Activated CD8-positive, alpha-beta memory T cell treated with anti-CD3 and anti-CD28 coated beads, Interleukin-2, amount 50 U/mL, for 1 hour (primary cell): ENCODE measurements around the gene BTBD9.
"Not testable (repeated sequence)": the region's sequence is repeated elsewhere in the genome, so short reads cannot be mapped to it uniquely, and the experiment has no call there.

Experiments
- DNase-seq: peaks from one replicate; pipeline ENCODE4 v3.0.0-alpha.2; 2020; ENCODE audit errors: extremely low read depth

The BTBD9 gene

DNA sequence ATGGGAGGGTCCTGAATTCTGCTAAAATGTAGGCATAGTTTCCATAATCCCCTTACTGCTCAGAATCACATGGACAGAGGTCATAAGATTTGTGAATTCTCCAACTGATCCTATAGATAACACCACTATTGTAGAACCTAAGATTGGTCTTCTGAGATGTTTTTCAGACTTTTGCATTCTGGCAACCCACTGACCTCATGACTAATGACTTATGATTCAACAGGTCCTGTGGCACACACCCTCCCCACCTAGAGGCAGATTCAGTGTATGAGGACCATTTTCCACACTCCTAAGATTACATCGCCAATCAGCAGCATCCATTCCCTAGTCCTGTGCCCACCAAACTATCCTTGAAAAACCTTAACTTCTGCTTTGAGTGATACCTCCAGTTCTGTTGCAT lies 207.2 kb downstream of the BTBD9 start:
- DNase-seq, result no peak

- DNase-seq, result no peak
These were observed 207.7 kb downstream of the BTBD9 start for GRCh38 chr6:38432079-38432478.

DNA sequence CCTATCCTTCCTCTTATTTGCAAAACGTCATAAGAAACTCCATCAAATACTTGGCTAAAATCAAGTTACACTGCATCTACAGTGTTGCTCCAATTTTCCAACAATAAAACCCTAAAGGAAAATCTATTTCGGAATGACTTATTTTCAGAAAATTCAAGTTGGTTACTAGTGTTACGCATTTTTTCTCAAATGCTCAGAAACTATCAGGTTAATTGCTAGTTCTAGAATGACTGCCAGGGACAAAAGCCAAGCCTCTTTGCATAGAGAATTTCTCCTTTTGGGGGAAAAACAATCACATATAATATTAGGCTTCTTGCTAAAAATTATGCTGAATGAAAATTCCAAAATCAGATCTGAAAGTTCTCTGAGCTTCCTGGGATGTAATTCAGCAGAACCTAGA lies 210.2 kb downstream of the BTBD9 start:
- DNase-seq, result no peak

DNA sequence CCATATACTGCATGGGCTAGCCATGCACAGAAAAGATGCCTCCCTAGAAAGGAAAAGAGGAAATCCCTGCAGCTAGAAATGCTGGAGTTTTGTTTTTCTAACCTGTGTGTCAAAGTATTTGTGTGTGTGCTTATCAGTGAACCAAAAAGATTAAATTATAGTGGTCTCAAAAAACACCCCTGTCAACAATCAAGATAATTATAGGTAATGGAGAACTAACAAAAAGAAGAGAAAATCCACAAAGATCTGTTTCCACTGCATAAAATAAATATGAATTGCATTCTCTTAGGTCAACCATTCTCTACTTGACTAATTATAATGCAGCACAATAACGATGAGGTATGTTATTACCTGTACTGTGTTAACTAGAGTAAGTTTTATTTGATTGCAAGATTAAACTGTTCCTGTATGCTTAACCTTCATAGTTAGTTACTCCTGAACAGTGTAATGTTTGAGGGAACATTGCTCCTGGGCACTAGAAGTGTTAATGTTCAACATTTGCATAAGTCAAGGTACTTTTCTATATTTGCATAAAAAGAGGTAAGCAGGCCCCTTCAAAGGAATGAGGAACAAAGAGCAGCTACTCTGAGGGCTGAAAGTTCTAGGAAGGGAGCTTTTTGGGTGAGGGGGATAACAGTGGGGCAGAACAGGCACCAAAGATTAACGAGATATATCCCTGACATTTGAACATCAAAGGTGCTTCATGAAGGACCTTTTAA lies 212.1 kb downstream of the BTBD9 start:
- no peak for DNase-seq

DNA sequence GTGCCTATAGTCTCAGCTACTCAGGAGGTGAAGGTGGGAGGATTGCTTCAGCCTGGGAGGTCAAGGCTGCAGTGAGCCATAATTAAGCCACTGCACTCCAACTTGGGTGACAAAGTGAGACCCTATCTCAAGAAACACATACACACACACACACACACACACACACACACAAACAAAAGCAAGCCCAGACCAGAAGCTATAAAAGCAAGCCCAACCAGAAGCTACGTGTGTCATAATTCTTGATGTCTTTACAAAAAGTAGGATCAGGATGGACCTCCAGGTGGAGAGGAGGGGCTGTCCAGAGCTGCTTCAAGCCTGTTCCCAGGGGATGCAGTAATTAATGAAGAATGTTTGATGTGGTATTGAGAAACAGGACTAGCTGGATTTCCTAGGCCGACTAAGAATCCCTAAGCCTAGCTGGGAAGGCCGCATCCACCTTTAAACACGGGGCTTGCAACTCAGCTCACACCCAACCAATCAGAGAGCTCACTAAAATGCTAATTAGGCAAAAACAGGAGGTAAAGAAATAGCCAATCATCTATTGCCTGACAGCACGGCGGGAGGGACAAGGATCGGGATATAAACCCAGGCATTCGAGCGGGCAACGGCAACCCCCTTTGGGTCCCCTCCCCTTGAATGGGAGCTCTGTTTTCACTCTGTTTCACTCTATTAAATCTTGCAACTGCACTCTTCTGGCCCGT lies 213.8 kb downstream of the BTBD9 start:
- DNase-seq, result not testable (repeated sequence)

DNA sequence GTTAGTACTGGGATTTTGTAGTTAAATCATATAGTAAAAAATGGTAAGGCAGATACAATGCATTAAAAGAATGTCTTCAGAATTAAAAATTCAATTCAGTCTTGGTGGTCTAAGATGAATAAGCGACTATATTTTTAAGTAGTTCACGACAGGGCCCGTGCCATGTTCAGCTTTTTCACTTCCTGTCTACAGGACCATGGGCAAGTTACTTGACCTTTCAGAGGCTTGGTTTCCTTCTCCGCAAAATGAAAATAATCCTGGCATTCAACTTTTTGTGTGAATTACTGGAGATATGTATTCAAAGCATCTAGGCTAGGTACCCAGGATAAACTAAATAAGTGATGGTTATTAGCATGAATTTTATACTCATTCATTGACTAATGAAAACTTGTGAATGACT lies 216.0 kb downstream of the BTBD9 start:
- no peak for DNase-seq

DNA sequence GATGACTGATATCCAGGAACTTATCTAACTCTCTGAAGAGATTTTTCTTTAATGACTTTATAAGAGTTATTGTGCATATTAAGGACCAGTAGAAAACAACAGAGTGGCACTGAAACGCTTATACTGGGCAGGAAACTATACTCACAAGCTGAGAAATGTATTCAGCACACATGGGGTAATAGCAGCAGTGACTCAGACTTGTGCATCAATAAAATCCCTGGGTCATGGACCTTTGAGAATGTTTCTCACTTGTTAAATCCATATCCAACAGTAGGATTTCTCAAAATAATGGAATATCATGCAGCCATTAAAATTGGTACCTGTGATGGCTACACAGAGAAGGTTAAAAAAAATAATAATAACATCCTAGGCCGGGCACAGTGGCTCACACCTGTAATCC lies 219.5 kb downstream of the BTBD9 start:
- DNase-seq, result no peak

GRCh38 chr6:38417521-38417920 lies 222.2 kb downstream of the BTBD9 start:
- no peak for DNase-seq

DNA sequence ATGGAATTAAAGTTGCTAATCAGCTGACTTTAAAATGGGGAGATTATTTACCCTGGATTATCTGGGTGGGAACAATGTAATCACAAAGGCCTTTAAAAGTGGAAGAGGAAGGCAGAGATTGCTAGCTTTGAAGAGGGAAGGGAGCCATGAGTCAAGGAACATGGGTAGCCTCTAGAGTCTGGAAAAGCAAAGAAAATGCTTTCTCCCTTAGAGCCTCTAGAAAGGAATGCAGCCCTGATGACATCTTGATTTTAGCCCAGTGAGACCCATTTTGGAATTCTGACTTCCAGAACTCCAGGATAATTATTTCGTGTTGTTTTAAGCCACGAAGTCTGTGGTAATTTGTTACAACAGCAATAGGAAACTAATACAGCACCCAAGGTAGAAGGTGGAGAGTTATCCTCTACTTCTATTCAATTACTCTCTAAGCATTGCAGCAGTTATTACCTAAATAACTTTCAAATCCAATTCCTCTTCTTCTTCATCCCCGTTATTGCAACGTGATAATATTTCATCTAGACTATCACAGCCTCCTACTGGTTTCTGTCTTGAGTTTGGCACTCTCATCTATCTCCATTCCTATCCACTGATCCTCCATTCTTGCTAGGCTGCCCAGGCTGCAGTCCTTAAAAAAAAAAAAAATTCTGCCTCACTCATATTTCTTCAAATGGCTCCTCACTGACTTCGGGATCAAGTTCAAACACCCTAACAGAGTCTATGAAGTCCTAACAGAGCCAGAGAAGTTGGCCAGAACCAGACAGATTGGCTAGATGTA lies 224.3 kb downstream of the BTBD9 start:
- no peak for DNase-seq

DNA sequence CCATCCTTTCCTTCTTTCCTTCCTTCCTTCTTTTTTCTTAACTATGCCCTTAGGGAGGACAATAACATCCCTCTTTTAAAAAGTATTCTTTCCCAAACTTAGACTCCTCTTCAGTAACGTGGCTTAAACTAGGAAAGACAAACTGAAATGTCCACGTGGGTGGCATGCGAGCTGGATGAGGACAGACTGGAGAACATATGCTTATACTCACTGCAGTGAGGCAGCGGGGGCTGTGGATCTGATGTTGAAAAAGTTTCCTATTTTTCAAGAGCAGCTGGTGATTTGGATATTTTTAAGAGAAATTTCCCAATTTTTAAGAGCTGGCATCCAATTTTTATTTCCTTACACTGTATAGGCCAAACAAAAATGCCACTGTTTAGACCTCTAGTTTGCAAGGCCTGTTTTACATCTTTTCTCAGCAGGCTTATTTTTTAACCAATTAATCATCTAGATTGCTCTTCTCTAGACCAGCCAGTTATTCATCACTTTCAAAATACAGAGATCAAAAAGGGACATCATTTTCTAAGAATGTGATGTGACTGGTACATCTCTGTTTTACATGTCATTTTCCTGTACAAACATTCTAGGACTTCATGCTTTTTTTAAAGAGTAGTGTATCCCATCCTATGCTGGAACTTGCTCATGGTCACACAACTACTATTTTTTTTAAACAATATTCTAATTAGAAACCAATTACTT lies 226.5 kb downstream of the BTBD9 start:
- DNase-seq, result no peak

- DNase-seq, result no peak
These were observed 232.5 kb downstream of the BTBD9 start for GRCh38 chr6:38407192-38407591.

DNA sequence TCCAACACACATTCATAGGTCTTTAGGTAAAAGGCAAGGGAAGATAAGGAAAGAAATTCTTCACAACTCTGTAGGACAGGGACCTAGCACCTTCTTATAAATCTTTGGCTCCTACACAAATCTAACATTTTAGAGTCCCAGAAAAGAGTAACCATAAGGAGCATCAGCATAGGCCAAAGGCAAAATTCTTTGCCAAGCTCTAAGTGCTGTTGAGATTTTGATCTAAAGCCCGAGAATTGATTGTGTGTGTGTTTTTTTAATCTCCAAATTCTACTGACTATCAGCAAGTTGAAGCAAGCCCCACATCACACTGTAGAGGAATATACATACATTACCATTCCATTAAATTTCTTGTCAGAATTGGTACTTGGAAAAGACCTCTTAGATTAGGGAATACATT lies 233.6 kb downstream of the BTBD9 start:
- DNase-seq, result no peak

DNA sequence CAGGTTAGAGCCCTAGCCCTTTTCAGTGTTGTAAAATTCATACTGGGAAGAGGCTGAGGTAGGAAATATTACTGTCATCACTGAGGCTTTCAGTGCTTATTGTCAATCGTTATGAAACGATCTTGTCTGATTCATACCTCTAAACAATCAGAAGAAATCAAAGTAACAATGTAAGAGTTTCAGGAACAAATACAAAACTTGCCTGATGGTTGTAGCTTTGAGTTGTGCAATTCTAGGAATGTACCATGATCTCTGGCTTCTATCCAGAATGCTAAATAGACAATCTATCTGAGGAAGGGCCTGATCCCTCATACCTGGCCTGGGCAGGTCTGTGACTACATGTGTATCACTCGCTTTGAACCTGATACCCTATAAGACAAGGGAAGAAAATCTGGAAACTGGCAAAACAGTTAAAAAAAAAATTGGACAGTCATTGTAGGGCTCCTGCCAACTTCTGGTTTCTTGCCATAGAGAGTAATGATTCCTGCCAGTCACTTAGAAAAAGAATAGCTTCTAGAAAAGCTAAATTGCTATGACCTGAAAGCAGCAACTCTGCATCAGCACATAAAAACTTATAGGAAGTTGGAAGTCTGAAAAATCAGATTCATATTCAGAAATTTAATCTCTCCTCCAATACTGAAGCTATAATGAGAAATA lies 234.7 kb downstream of the BTBD9 start:
- DNase-seq, result no peak

- DNase-seq, result no peak
These were observed 235.4 kb downstream of the BTBD9 start for GRCh38 chr6:38404355-38404754.

DNA sequence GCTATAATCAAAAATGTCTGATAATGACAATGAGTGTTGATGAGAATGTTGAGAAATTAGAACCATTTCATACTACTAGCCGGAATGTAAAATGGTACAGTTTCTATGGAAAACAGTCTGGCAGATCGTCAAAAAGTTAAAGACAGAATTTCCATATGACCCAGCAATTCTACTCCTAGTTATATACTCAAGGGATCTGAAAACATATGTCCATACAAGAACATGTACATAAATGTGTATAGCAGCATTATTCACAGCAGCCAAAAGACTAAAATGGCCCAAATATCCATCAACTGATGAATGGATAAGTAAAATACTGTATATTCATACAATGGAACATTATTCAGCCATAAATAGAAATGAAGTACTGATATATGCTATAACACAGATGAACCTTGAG lies 236.2 kb downstream of the BTBD9 start:
- DNase-seq, result no peak

DNA sequence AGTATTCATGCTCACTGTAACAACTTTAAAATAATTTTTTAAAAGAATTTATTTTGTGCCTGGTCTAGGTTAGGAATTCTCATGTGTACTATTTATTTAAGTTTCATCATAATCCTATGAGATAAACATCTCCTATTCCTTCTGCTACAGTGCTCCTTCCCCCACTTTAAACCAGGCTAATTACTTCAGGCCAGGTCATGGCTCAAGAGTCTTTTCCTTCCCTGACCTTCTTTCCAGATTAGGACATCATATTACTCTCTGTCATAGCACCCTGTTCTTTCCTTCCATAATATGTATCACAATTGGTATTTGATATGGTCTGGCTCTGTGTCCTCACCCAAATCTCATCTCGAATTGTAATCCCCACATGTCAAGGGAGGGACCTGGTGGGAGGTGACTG lies 239.0 kb downstream of the BTBD9 start:
- no peak for DNase-seq

GRCh38 chr6:38400101-38400500 lies 239.6 kb downstream of the BTBD9 start:
- no peak for DNase-seq

- DNase-seq, result no peak
These were observed 243.5 kb downstream of the BTBD9 start for GRCh38 chr6:38396209-38396608.

DNA sequence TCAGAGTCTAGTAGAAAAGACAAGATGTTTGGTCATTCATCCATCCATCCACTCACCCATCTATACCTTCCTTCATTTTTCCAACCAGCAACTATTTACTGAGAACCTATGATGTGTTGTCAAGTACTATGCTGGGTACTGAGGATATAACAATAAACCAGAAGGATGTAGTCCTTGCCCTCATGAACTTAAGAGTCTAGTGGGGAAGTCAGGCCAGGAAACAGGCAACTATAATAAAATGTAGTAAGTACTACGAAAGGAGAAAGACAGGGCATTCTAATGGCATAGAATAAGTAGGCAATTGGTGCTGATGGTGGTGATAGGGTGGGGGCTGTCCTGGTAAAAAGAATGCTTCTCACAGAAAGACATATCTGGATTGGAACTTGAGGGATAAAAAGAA lies 245.7 kb downstream of the BTBD9 start:
- no peak for DNase-seq

DNA sequence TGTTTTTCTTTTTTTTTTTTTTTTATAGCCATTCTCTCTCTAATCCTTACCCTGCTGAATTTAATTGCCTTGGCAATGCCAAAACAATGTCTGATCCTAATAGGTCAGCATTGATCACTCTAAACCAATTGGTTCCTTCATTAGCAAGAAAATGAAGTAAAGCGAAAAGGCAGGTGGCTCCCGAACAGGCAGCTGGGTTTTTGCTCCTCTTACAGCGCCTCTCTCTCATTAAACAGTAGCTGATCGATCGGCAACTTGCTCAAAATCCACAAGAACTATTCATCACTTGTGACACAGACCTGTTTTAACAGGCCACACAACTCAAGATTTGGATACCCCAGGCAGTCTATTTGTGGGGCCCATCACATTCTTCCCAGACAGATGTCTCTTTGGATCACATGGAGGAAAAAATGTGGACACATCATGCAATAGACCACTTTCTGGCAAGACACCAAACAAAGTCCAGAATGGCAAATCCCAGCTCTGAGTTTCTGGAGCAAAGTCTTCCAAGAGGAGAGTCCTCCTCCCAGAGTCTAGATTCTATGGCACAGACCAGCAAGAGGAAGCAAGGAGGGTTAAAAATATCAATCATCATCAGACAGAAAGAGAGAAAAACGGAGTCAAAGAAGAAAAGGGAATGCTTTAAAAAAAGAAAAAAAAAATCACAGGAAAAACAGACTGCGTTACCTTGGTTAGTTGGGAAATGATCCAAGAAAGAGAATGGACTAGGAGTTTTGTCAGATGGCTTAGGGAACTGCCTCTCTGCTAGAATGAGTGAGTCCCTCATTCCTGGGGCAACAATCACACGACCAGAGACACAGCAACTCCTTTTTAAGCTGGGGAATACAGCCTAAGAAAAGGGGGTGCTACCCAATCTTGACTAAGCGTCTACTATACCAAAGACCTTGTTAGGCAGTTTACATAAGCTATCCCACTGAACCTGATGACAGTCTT lies 247.8 kb downstream of the BTBD9 start:
- DNase-seq, result no peak

DNA sequence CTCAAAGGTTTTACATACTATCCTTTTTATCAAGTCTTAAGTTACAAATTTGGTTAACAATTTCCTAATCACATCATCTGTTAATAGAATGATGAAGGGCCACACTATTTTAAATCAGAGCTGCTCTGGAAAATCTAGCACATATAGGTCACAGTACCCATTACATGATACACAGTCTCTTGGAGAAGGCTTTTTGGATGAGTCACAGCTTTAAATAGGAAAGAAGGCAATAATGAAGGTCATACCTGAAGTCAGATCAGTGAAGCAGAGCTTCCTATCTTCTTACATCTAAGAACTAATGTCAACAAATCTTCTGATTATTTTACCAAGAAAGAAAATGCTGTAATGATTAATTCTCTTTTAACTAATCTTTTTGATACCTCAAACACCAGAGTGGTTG lies 248.5 kb downstream of the BTBD9 start:
- no peak for DNase-seq
